Tibial nerve (tissue), 4 donors: ENCODE measurements around the gene SIAH3.

Experiments
- EP300 ChIP-seq, 2 donors: sonication (generic); formaldehyde crosslinking; IDR thresholded peaks; one replicate each; pipeline ENCODE4 v1.6.1; 2017; ENCODE audit warnings: antibody characterized with exemption in 2 of 2, mild to moderate bottlenecking in 1 of 2
- POLR2A ChIP-seq, 2 donors: fragments of 450-650 bp; IDR thresholded peaks; one replicate each; pipeline ENCODE4 v1.6.1; 2017; ENCODE audit warnings: antibody characterized with exemption in 2 of 2, mild to moderate bottlenecking in 2 of 2, moderate library complexity in 2 of 2
- TF ChIP-seq, protein P1 (sequence below), 5 experiments: fragments of 200-600 bp in 3 of 5; fragments of 450-650 bp in 2 of 5; sonication (generic) in 3 of 5; IDR thresholded peaks; one replicate each; pipeline ENCODE4 v1.5.1; 2016 to 2019; ENCODE audit warnings: antibody characterized with exemption in 5 of 5, mild to moderate bottlenecking in 3 of 5, moderate library complexity in 2 of 5

DNA sequence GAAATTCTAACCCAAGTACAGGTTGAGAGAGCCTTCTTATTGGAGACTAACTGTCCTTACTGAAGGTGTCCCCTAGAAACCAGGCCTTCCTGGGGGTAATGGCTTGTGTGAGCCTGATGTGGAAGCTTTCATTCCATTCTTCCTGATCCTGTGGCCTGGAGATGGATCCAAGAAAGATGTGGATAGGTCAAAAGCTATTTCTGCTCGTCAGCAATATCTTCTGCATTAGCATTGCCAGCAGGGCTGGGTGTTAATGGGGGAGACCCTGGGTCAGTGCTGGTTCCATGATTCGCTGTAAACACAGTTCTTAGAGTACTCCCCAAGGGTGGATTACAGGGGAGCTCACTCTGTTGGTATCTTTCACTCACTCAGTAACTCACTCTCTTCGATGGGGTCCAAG lies 106.6 kb downstream of the SIAH3 start:
- TF ChIP-seq EP300 (IDR thresholded peaks at IDR 0.05) = no peak
- TF ChIP-seq, protein P1, sequence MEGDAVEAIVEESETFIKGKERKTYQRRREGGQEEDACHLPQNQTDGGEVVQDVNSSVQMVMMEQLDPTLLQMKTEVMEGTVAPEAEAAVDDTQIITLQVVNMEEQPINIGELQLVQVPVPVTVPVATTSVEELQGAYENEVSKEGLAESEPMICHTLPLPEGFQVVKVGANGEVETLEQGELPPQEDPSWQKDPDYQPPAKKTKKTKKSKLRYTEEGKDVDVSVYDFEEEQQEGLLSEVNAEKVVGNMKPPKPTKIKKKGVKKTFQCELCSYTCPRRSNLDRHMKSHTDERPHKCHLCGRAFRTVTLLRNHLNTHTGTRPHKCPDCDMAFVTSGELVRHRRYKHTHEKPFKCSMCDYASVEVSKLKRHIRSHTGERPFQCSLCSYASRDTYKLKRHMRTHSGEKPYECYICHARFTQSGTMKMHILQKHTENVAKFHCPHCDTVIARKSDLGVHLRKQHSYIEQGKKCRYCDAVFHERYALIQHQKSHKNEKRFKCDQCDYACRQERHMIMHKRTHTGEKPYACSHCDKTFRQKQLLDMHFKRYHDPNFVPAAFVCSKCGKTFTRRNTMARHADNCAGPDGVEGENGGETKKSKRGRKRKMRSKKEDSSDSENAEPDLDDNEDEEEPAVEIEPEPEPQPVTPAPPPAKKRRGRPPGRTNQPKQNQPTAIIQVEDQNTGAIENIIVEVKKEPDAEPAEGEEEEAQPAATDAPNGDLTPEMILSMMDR (IDR thresholded peaks at IDR 0.05) = no peak
- no peak for TF ChIP-seq POLR2A (IDR thresholded peaks at IDR 0.05)
